WERI-Rb-1 (cell line): Measurements from ENCODE around the gene CEP192.
A peak's percentile ranks its signal among the peaks of the same experiment; 100 is the strongest.

ENCODE experiments used
- DNase-seq: peaks from one replicate; pipeline ENCODE4 v3.0.0-alpha.2; 2020
- H3K27ac ChIP-seq: fragments of 250-450 bp; sonication (Bioruptor Pico); 2 replicates; pipeline ENCODE4 v1.5.1; 2020; ENCODE audit warnings: mild to moderate bottlenecking, moderate library complexity
- H3K27me3 ChIP-seq: fragments of 250-450 bp; sonication (Bioruptor Pico); 2 replicates; pipeline ENCODE4 v1.5.1; 2021; ENCODE audit warnings: mild to moderate bottlenecking, low read depth, moderate library complexity; ENCODE audit not compliant: insufficient read depth, severe bottlenecking
- H3K36me3 ChIP-seq: fragments of 250-450 bp; sonication (Bioruptor Pico); 2 replicates; pipeline ENCODE4 v1.5.1; 2020; ENCODE audit warnings: mild to moderate bottlenecking, moderate library complexity
- H3K4me3 ChIP-seq: 2 replicates; pipeline ENCODE4 v1.5.1; 2011; ENCODE audit warnings: low read depth, mild to moderate bottlenecking, control low read depth, low read length
- H3K9me3 ChIP-seq: fragments of 250-450 bp; sonication (Bioruptor Pico); 2 replicates; pipeline ENCODE4 v1.5.1; 2021; ENCODE audit warnings: mild to moderate bottlenecking, moderate library complexity; ENCODE audit not compliant: severe bottlenecking
- CTCF ChIP-seq: IDR thresholded peaks from 2 replicates; pipeline ENCODE4 v1.5.1; 2011; ENCODE audit warnings: low read depth, mild to moderate bottlenecking, control low read depth, inconsistent platforms, low read length

Gene CEP192

DNA sequence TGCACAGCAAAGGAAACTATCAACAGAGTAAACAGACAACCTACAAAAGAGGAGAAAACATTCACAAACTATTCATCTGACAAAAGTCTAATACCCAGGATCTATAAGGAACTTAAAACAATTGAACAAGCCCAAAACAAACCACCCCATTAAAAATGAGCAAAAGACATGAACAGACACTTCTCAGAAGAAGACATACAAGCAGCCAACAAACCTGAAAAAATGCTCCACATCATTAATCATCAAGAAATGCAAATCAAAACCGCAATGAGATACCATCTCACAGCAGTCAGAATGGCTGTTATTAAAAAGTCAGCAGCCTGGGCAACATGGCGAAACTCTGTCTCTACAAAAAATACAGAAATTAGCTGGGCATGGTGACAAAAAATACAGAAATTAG is 117.2 kb downstream of the CEP192 start:
- no peak overlapping the region for H3K27ac ChIP-seq
- H3K36me3 ChIP-seq: peaks cover 65% of the 10 kb centered on the region

DNA sequence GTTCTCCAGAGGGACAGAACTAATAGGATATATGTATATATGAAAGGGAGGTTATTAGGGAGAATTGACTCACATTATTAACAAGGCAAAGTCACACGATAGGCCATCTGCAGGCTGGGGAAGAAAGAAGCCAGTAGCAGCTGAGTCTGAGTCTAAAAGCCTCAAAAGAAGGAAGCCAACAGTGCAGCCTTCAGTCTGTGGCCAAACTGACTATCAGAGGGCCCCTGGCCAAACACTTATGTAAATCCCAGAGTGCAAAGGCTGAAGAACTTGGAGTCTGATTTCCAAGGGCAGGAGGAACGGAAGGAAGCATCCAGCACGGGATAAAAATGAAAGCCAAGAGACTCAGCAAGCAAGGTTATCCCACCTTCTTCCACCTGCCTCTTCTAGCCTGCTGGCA is 119.4 kb downstream of the CEP192 start:
- Histone ChIP-seq H3K36me3 (peaks cover 65% of the 10 kb centered on the region), H3K27ac (no peak overlapping the region), H3K9me3 (no peaks in the 10 kb centered on the region), H3K4me3 (no peak overlapping the region), H3K27me3 (no peaks in the 10 kb centered on the region)
- no peak for DNase-seq
- TF ChIP-seq CTCF: no peak

More for the DNA sequence above, 117.2 kb downstream of the CEP192 start:
- Histone ChIP-seq H3K9me3 (no peaks in the 10 kb centered on the region), H3K4me3 (no peak overlapping the region), H3K27me3 (no peaks in the 10 kb centered on the region)
- no peak for DNase-seq
- no peak for TF ChIP-seq CTCF

DNA sequence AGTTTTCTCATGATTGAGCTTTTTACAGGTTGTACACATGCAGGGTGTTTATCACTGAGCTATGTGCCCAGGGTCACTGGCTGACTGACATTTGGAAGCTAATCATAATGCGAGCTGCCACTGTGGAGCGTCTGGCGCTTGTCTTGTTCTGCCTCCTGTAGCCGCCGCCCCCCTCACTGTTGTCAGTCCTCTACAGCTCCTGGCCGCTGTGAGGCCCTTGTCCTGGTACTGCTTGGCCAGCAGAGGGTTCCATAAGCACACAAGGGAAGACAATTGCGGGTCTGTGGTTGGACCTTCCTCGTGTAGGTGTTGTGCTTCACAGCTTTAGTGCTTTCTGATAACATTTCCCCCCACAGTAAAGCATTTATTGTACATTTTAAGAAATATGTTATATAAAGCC is 121.8 kb downstream of the CEP192 start:
- peak; percentile 93 for DNase-seq
- Histone ChIP-seq H3K4me3 (no peak overlapping the region), H3K9me3 (no peaks in the 10 kb centered on the region), H3K27me3 (no peaks in the 10 kb centered on the region), H3K27ac (no peak overlapping the region), H3K36me3 (peaks cover 55% of the 10 kb centered on the region)
- TF ChIP-seq CTCF: peak; percentile 79

- Histone ChIP-seq H3K4me3 (no peak overlapping the region), H3K9me3 (no peaks in the 10 kb centered on the region), H3K36me3 (peaks cover 43% of the 10 kb centered on the region), H3K27me3 (no peaks in the 10 kb centered on the region), H3K27ac (no peak overlapping the region)
- no peak for TF ChIP-seq CTCF
- no peak for DNase-seq
These were observed 129.1 kb downstream of the CEP192 start for GRCh38 chr18:13120255-13120654.

DNA sequence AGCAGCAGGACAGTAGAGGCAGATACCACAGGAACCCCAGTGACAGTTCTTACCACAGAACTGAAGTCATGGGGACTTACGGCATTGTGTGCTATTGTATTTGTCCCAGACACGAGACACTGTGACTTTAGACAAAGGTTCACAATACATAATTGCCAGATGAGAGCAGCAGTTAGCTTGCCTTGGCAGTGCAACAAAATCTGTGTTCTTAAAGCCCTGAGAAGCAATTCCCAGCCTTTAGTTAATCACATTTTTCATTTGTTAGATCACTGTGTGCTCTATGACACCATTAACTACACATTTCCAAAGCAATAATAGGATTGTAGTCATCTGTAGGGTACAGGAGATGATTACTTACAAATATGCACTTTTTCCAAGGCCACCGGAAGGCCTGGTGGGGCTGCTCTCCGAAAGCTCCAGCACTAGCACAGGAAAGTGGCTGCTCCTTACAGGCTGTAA is 129.8 kb downstream of the CEP192 start:
- no peak overlapping the region for H3K27ac ChIP-seq
- H3K36me3 ChIP-seq: peaks cover 36% of the 10 kb centered on the region
- H3K27me3 ChIP-seq: no peaks in the 10 kb centered on the region
- DNase-seq: no peak
- no peak for TF ChIP-seq CTCF
- no peak overlapping the region for H3K4me3 ChIP-seq
- H3K9me3 ChIP-seq: no peaks in the 10 kb centered on the region

GRCh38 chr18:13124411-13124810 is 133.2 kb downstream of the CEP192 start:
- H3K4me3 ChIP-seq: no peak overlapping the region
- H3K9me3 ChIP-seq: no peaks in the 10 kb centered on the region
- H3K36me3 ChIP-seq: peaks cover 20% of the 10 kb centered on the region
- no peaks in the 10 kb centered on the region for H3K27me3 ChIP-seq
- TF ChIP-seq CTCF: no peak
- DNase-seq: no peak
- no peak overlapping the region for H3K27ac ChIP-seq
